ENCODE data around the gene HES1.

- no peak for TF ChIP-seq CTCF (optimal IDR thresholded peaks at IDR 0.05 in 1 of 3, IDR thresholded peaks at IDR 0.05 in 1 of 3, conservative IDR thresholded peaks at IDR 0.05 in 1 of 3; ENCODE audit: extremely low read depth in 1 of 3, insufficient read depth in 2 of 3, low read length in 3 of 3)
- TF ChIP-seq EZH2 (IDR thresholded peaks at IDR 0.05; ENCODE audit: low read length) = no peak
Observed at GRCh38 chr3:194103505-194103904, 32.4 kb upstream of the HES1 start.

All from keratinocyte (primary cell).